SK-N-MC (cell line): Measurements from ENCODE around the gene TRIM34.

Experiments
- EZH2 ChIP-seq: fragments of 200-600 bp; sonication (generic); IDR thresholded peaks from one replicate; pipeline ENCODE4 v1.6.1; 2017; ENCODE audit warnings: antibody characterized with exemption
- FOXP2 ChIP-seq: optimal IDR thresholded peaks from 2 replicates; pipeline ENCODE3; 2011; ENCODE audit warnings: mild to moderate bottlenecking, moderate library complexity; ENCODE audit not compliant: insufficient read depth; ENCODE audit errors: extremely low read length, control extremely low read depth
- POLR2AphosphoS5 ChIP-seq: IDR thresholded peaks from 2 replicates; pipeline ENCODE4 v1.6.1; 2012; ENCODE audit warnings: mild to moderate bottlenecking, low read depth, low read length, borderline replicate concordance

DNA sequence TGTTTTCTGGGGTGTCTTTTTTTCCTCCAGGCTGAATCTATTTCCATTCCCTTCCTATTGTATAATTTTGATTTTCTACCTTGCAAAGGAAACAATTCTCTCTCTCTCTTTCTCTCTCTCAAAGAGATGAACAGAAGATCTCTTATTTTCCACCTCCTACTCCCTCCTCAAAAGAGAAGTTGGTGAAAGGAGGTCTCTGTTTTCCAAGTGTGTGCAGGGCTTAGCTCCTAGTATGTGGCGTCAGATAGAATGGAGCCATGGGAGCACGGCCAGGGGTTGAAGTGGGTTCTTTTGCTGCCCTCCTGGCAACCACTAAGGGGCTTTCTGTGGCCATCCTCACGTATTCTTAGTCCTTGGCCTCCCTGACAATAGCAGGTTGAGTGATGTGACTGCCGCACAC, 480 bp downstream of the TRIM34 start:
- TF ChIP-seq EZH2 (no peak), POLR2AphosphoS5 (no peak), FOXP2 (no peak)
